NCI-H748 (cell line): ENCODE data around the gene SLIT3.

ENCODE experiments used
- DNase-seq: peaks from one replicate; lab custom pipeline; 2025; ENCODE audit not compliant: unreplicated experiment; lab: John Stamatoyannopoulos, UW

SLIT3 gene

DNA sequence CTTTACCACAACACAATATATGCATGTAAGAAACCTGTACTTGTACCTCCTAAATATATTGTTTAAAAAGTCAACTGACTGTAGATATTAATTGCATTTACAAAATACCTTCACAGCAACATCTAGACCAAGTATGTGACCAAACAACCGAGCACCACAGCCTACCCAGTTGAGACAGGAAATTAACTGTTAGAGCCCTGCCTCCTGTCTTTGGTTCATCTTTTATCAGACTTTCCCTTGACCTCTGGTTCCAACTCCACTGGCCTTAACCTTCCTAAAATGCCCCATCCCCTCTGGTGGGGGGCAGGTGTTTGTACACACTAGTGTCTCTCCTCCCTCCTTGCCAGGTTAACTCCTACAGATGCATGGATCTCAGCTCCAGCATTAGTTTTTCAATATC is 566.8 kb downstream of the SLIT3 start:
- no peak for DNase-seq

DNA sequence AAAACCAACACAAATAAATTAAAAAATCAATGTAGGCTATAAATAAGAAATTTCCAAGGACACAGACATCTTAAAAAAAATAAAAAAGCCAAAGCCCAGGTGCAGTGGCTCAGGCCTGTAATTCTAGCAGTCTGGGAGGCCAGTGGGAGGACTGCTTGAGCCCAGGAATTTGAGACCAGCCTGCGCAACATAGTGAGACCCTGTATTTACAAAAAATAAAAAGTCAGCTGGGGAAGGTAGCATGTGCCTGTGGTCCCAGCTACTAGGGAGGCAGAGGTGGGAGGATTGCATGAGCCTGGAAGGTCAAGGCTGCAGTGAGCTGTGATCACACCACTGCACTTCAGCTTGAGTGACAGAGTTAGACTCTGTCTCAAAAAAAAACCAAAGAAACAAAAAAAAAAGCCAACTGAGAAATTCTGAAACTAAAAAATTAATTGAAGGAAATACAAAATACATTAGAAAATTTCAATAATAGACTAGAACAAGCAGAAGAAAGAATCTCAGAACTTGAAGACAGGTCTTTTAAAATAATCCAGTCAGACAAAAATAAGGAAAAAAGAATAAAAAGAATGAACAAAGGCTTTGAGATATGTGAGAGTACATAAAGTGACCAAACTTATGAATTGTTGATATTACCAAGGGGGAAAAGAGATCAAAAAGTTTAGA is 572.3 kb downstream of the SLIT3 start:
- no peak for DNase-seq

DNA sequence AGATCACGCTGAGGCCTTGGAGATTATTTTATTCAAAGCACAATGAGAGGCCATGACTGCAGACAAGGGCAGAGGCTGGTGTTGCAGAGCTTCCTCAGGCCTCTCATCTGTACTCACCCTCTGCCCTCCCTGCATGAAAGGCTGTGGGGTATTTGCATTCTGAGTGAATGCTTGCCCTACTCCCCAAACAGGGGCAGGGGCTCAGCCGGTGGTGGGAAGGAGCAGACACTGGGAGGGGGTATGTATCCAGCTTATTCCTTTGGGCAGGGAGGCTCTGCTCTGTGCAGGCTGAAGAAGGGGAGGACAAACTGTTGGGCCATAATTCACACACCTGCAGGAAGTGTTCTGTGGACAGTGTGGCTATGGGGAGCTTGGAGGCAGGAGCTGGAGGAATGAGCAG is 573.4 kb downstream of the SLIT3 start:
- DNase-seq: no peak

DNA sequence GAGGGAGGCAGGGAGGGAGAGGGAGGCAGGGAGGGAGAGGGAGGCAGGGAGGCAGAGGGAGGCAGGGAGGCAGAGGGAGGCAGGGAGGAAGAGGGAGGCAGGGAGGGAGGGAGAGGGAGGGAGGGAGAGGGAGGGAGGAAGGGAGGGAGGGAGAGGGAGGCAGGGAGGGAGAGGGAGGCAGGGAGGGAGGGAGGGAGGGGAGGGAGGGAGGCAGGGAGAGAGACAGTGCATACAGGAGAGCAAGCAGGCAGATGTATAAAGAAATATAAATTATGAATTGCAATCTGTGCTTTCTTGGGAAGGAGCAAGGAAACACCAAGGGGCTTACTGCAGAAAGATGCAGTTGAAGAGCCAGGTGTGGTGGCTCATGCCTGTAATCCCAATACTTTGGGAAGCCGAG is 574.6 kb downstream of the SLIT3 start:
- no peak for DNase-seq

- DNase-seq: no peak
Observed at GRCh38 chr5:168724227-168724626, 576.7 kb downstream of the SLIT3 start.

DNA sequence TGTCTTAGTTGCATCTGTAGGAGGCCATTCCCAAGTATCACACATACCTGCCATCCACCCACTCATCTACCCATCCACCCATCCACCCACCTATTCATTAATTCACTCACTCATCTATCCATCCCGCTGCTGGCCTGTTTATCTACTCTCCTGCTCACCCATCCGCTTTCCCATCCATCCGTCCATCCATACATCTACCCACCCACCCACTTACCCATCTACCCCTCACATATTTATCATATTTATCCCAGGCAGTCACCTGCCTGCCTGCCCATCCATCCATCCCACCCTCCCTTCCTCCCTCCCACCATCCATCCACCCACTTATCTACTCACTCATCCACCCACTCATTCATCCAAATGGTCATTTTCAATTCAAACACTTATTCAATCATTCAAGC is 577.9 kb downstream of the SLIT3 start:
- no peak for DNase-seq

- no peak for DNase-seq
Observed at GRCh38 chr5:168721966-168722365, 579.0 kb downstream of the SLIT3 start.

GRCh38 chr5:168721002-168721753 is 579.8 kb downstream of the SLIT3 start:
- no peak for DNase-seq

DNA sequence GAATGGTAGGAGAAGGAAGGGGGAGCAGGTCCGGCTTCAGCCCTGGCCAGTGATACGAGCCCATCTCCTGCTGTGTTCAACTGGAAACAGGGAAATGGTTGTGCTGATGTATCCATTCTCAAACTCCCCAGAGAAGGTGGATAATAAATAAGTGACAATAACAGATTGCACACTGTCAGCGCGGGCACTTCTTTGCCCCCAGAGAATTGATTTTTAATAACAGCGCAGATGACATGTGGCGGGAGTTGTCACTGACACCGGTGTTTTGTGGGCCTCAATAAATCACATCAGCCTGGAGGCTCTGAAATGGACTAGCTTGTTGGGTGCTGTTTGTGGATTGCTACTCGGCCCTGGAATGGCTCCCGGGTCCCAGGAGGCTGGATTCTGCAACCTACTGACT is 580.4 kb downstream of the SLIT3 start:
- DNase-seq: no peak

- no peak for DNase-seq
Observed at GRCh38 chr5:168714046-168714445, 586.9 kb downstream of the SLIT3 start.

DNA sequence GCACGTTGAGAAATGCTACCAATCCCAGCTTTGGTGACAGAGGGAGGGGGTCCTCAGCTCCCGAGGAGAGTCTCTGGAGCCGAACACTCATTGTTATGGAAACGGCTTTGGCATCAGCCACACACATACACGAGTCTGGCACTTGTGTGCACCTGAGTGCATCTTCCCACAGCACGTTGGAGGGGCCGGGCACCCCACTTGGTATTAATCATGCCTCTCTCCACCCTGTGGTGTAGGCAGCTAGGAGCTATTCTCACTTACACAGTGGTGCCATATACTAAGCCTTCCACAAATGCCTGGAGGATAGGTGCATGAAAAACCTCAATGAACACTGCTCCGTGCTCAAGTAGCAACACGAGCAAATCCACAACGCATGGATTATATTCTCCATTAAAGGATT is 587.9 kb downstream of the SLIT3 start:
- DNase-seq: no peak

- no peak for DNase-seq
Observed at GRCh38 chr5:168712280-168712924, 588.5 kb downstream of the SLIT3 start.

- DNase-seq: no peak
Observed at GRCh38 chr5:168710706-168711105, 590.2 kb downstream of the SLIT3 start.

GRCh38 chr5:168707716-168708695 is 592.9 kb downstream of the SLIT3 start:
- peak; percentile 63 for DNase-seq

DNA sequence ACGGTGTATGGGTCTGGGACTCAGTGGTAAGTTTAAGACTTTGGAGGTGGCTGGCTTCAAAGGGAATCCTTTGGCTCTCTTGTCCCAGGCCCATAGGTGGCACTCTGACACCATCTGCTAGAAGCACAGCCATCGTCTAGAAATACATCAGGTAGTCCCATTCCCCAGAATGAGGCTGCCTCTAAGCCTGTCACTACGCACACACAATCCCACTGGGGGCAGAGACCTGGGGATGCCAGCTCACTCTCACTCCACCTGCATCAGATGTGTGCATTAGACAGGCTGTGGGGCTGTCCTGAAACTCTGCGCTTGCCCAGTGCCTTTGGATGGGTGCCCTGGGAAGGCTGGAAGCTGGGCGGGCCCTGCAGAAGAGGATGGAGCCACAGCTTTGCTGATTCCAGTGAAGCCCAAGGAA is 594.3 kb downstream of the SLIT3 start:
- peak; percentile 46 for DNase-seq

DNA sequence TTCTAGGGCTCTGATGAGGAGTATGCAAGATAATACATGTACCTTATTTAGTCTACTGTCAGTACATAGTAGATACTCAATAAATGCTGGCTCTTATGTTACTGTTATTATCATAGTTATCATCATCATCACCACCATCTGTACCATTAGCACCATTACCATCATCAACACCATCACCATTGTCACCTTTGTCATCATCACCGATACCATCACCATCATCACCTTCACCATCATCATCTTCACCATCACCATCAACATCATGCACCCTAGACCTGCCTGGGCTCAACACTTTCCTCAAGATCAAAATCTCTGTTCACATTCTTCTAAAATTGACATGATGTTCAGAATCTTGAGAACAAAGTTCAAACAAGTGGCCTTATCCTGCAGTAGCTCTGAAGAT is 595.6 kb downstream of the SLIT3 start:
- no peak for DNase-seq

- no peak for DNase-seq
Observed at GRCh38 chr5:168702511-168702910, 598.4 kb downstream of the SLIT3 start.

DNA sequence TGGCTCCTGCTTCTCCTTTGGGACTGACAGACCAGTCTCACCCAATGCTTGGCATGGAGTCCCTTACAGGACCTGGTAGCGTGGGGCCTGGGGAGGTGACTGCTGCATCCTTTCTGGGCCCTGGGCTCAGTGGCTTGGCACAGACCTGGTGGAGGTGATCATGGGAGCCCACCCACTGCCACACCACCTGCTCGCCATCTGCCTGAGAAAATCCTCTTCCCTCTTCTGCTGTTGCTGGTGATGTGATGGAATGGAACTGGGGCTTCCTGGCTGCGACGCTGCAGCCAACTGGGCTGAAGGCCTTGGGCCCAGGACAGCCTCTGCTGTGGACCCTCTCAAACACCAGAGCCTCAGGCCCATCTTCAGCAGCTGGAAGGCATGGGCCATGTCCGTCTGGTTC is 599.3 kb downstream of the SLIT3 start:
- no peak for DNase-seq

DNA sequence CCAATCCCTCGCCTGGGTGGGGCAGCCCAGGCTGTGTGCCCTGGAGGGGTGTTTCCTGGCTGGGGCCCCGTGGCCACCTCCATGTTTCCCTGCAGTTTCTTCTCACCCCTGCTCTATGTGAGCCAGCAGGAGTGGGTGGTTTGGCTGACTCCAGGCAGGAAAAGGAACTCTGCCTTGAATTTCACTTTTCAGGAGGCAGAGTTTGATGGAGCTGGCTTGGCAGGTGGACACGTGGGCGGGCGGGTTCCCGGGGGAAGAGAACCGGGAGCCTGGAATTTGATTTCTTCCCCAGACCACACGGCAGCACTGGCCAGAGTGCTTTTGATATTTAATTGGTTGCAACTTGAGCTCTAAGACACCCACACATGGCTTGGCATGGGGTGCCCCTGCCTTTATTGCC is 601.9 kb downstream of the SLIT3 start:
- no peak for DNase-seq

DNA sequence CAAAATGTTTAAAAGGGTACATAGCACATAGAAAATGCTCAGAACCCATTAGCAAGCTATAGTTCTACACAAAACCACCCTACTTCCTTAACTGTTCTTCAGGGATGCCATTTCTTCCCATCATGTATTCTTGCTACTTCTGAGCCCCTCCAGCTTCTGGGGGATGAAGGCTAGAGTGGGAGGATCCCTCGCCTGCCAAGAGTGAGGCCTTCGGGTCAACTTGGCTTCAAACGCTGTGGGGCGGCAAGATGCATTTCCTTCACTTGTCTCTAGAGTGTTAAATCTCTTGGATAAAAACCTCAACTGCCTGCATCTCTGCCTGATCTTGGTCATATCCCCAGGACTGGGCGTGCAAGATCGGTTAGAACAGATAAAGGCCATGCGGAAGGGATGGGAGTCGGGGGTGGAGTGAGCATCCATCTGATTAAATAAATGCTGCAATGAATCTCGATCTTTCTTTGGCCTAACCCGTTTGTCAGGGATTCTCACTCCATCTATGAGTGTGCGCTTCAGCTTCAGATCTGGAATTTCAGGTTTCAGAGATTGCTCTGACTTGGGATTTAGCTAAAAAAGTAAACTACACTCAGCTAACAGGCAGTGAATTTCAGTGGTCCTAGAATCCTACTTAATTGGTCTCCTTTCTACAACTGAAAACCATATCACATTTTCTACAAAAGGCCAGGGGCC is 603.8 kb downstream of the SLIT3 start:
- no peak for DNase-seq

GRCh38 chr5:168696611-168697010 is 604.3 kb downstream of the SLIT3 start:
- no peak for DNase-seq
